Stimulated activated CD4-positive, alpha-beta T cell treated with anti-CD3 and anti-CD28 coated beads, Interleukin-1b, Interleukin-23, amount 100 ng/mL, for 4 hours (primary cell): ENCODE results near the gene GUCA2A.

Experiments used
- DNase-seq, 2 donors: peaks; one replicate each; pipeline ENCODE4 v3.0.0-alpha.2; 2020; ENCODE audit warnings: low read depth in 2 of 2

Gene GUCA2A

DNA sequence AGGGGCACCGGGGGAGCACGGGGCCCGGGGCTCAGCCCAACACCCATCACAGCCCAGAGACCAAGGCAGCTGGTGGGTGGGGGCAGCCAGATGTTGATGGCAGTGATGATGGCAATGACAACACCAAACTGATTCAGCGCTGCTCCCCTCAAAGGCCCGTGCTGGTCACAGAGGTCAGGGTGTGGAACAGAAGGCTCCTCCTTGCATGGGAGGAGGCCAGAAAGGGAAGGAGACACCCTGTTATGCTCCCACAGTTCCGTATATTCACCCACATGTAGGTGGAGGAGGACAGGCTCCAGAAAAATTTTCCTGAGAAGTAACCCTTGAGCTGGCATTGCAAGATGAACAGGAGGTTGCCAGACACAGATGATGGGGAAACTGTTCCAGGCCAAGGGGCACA is 10.9 kb downstream of the GUCA2A start:
- DNase-seq: no peak

- DNase-seq: no peak
These were observed 11.5 kb downstream of the GUCA2A start, which contains the start of gene GUCA2B for GRCh38 chr1:42152907-42153600. Gene GUCA2B, plus strand, starts transcription at chr1:42153410. Its CDS starts 41 bp downstream, at chr1:42153451.

DNA sequence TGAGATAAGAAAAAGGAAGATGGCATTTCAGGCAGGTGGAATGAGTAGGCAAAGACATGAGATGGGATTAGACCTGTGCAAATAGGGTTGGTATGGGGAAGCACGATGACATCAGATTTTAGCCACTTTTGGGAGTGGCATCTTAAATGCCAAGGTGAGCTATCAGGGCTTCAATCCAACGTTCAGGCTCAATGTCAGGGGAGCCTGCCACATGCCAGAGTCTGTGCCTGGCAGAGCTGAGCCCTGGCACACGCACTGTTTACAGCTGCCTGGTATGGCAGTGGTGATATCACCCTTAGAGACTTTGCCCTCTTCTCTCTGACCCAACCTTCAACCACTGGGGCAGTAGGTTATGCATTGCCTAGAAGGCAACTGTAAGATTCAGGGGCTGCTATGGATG is 12.4 kb downstream of the GUCA2A start:
- no peak for DNase-seq

GRCh38 chr1:42150651-42151050 is 13.9 kb downstream of the GUCA2A start:
- no peak for DNase-seq

DNA sequence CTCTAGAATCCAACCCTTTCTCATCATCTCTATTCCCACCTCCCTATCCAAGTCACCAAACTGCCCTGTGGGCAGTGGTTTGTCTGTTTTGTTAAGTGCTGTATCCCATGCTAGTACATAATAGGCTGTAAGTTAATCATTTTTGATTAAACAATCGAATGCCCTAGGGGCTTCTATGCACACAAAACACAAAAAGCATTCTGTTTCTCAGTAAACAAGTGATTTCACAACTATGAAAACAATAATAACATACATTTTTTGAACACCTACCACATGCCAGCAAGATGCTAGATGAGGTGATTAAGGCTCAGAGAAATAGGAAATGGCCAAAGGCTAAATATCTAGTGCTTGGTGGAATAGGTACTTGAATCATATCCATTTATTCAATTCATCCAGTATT is 16.4 kb downstream of the GUCA2A start:
- no peak for DNase-seq

- peak; percentile 55 to 62 for DNase-seq
These were observed 17.8 kb downstream of the GUCA2A start for GRCh38 chr1:42146626-42147320.

GRCh38 chr1:42145764-42146625 is 18.6 kb downstream of the GUCA2A start:
- no peak for DNase-seq

GRCh38 chr1:42145389-42145716 is 19.2 kb downstream of the GUCA2A start:
- no peak for DNase-seq

- DNase-seq: no peak
These were observed 19.7 kb downstream of the GUCA2A start for GRCh38 chr1:42144711-42145388.

GRCh38 chr1:42143896-42144710 is 20.4 kb downstream of the GUCA2A start:
- no peak for DNase-seq

- no peak for DNase-seq
These were observed 21.5 kb downstream of the GUCA2A start for GRCh38 chr1:42142894-42143675.

- DNase-seq: no peak
These were observed 22.6 kb downstream of the GUCA2A start for GRCh38 chr1:42141978-42142377.

DNA sequence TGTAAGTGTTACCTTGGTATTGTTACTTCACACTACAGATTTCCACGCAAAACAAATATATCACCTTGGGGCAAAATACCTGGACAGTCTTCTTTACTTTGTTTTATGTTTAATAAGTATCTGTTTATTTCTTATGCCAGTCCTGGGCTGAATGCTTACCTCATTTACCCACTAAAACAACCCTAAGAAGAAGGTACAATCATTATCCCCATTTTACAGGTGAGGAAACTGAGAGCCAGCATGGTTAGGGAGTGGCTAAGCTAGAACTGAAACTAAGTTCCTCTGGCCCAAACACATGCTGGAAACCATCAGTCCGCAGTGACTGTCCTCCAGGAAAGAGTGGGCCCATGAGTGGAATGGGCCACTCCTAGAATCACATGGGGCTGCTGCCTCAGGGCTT is 24.4 kb downstream of the GUCA2A start:
- no peak for DNase-seq

- DNase-seq: no peak
These were observed 25.1 kb downstream of the GUCA2A start for GRCh38 chr1:42139444-42139843.

DNA sequence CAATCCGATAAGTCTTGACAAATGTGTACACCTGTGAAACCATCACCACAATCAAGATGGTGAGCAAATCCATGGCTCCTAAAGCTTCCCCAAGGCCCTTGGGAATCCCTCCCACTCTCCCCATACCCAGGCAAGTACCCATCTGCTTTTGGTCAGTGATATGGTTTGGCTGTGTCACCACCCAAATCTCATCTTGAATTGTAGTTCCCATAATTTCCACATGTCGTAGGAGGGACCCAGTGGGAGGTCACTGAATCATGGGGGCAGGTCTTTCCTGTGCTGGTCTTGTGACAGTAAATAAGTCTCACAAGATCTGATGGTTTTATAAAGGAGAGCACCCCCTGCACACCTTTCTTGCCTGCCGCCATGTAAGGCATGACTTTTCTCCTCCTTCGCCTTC is 26.0 kb downstream of the GUCA2A start:
- no peak for DNase-seq

- no peak for DNase-seq
These were observed 26.8 kb downstream of the GUCA2A start for GRCh38 chr1:42137766-42138165.

- DNase-seq: no peak
These were observed 28.1 kb downstream of the GUCA2A start for GRCh38 chr1:42136466-42136865.

DNA sequence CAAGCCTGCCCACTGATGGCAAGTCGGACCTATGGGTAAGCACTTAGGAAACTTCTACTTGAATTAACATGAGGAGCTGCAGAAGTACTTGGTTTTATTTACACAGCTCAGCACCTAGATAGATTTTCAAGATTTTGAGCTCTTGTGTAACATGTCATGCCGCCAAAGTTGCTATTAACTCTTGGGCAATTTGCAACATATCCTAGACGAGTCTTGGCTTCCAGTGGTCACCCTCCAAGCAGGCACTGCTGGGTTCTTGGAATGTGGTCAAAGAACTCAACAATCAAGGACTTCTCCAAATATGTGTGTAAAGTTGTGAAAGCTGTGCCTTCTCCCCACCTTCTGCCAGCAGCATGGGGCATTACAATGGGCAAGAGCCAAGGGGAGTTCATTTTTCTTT is 29.1 kb downstream of the GUCA2A start:
- DNase-seq: no peak

DNA sequence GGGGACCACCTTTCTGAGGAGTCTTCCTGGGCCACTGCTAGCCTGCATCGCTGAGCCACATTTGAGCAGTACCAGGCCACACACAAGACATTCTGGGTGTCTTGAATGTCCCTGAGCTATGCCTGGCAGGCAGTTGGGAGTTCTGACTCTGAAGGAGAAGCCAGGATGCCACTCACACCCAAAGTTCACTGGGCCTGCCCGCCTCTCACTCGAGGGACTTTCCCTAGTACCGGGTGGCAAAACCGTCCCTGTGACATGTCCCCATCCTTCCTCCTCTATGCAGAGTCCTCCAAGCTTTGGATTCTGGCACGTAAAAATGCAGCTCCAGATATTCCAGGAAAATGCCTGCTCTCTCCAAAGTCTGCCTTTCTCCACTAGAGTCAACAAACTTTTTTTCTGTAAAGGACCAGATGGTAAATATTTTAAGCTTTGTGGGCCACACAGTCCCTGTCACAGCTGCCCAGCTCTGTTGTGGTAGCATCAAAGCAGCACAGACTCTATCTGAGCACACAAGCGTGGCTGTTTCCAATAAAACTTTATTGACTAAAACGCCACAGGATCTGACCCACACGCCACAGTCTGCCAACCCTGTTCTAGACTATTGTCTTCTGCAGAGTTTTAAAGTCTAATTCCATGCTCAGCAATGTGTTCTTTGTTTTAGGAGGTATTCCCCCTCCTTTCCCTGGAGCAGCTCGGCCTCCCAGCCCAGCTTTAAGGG is 30.6 kb downstream of the GUCA2A start:
- DNase-seq: no peak

DNA sequence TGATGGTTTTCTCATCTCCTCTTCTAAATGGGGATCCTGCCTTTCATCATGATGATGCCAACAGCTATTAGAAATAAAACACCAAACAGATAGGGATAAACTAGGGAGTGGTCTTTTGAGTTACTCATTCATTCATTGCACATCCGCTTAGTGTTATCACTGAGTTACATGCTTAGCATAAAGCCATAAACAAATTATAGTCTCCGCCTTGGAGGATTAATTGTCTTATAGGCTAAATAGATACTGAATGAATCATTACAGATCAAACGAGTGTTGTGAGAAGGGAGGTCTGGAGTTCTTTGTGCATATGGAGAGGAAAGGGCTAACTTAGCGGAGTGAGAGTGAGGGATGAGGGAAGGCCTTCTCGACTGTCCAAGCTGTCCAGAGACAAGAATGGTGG is 31.2 kb downstream of the GUCA2A start:
- DNase-seq: no peak
